ENCODE measurements around the gene GRIN1. TPM values are rescaled to one million over a fixed set of nuclear protein-coding genes. Genes with fewer than 3 reads are reported as not detected.

GRIN1 gene
- total and polyA plus RNA-seq, 10 of the 15 experiments (the other 5 are each of a cell fraction or from before 2014, with no cell fraction given) = 0.05 to 0.10 (median 0.06) TPM; not detected in 6

- peak; percentile 98 for TF ChIP-seq SP1 (IDR thresholded peaks at IDR 0.05; ENCODE audit: low read depth, low read length)
- peak; percentile 87 for TF ChIP-seq TAF1 (IDR thresholded peaks at IDR 0.05; ENCODE audit: borderline replicate concordance, low read depth, low read length)
- TF ChIP-seq CHD1 (IDR thresholded peaks at IDR 0.05; ENCODE audit: low read depth, low read length) = no peak
- 0 out of 2 replicates have a peak, but pooled peaks have one; percentile 68 for TF ChIP-seq RFX5 (IDR thresholded peaks at IDR 0.05; ENCODE audit: low read depth, low read length)
- TF ChIP-seq NR2F1 (conservative IDR thresholded peaks at IDR 0.05) = peak; percentile 88
- peak; percentile 19 to 69; a peak in 2 of 4 replicates for TF ChIP-seq BHLHE40 (IDR thresholded peaks at IDR 0.05; ENCODE audit: borderline replicate concordance in 1 of 2, low read depth in 2 of 2, low read length in 1 of 2)
- TF ChIP-seq BCL11A (IDR thresholded peaks at IDR 0.05; ENCODE audit: low read depth, low read length) = no peak
- peak; percentile 66 for TF ChIP-seq MEF2B (IDR thresholded peaks at IDR 0.05; ENCODE audit: partially characterized antibody, poor library complexity, severe bottlenecking)
- TF ChIP-seq POU2F2 (IDR thresholded peaks at IDR 0.05; ENCODE audit: borderline replicate concordance, low read depth, low read length) = peak; percentile 12; the same call in 1 of the 3 replicates
- TF ChIP-seq MAX (IDR thresholded peaks at IDR 0.05; ENCODE audit: low read depth, low read length) = peak; percentile 51; the same call in 1 of the 2 replicates
- peak; percentile 97 for TF ChIP-seq LARP7 (IDR thresholded peaks at IDR 0.05)
- peak; percentile 40; the same call in 1 of the 2 replicates for TF ChIP-seq CREM (IDR thresholded peaks at IDR 0.05; ENCODE audit: low read depth)
- no peak for TF ChIP-seq ZNF207 (IDR thresholded peaks at IDR 0.05; ENCODE audit: borderline replicate concordance)
- peak; percentile 87 for TF ChIP-seq POLR2AphosphoS2 (IDR thresholded peaks at IDR 0.05; ENCODE audit: low read depth, low read length)
- TF ChIP-seq BCL3 (IDR thresholded peaks at IDR 0.05; ENCODE audit: borderline replicate concordance, insufficient read depth, low read depth, low read length, poor library complexity, severe bottlenecking) = no peak
- TF ChIP-seq TCF12 (IDR thresholded peaks at IDR 0.05; ENCODE audit: low read depth, low read length) = 0 out of 2 replicates have a peak, but pooled peaks have one; percentile 44
- TF ChIP-seq IRF3 (IDR thresholded peaks at IDR 0.05) = peak; percentile 95
- no peak for TF ChIP-seq RAD21 (IDR thresholded peaks at IDR 0.05; ENCODE audit: insufficient read depth, low read depth, low read length)
- TF ChIP-seq ZNF274 (IDR thresholded peaks at IDR 0.05; ENCODE audit: insufficient read depth, insufficient read length) = no peak
- TF ChIP-seq GATAD2B (conservative IDR thresholded peaks at IDR 0.05; ENCODE audit: low read depth) = peak; percentile 74
- peak; percentile 45; the same call in 1 of the 2 replicates for TF ChIP-seq PML (IDR thresholded peaks at IDR 0.05; ENCODE audit: low read length)
- TF ChIP-seq SKIL (IDR thresholded peaks at IDR 0.05; ENCODE audit: low read depth, poor library complexity, severe bottlenecking) = no peak
- no peak for TF ChIP-seq MTA2 (IDR thresholded peaks at IDR 0.05; ENCODE audit: low read depth)
- TF ChIP-seq, protein P1, sequence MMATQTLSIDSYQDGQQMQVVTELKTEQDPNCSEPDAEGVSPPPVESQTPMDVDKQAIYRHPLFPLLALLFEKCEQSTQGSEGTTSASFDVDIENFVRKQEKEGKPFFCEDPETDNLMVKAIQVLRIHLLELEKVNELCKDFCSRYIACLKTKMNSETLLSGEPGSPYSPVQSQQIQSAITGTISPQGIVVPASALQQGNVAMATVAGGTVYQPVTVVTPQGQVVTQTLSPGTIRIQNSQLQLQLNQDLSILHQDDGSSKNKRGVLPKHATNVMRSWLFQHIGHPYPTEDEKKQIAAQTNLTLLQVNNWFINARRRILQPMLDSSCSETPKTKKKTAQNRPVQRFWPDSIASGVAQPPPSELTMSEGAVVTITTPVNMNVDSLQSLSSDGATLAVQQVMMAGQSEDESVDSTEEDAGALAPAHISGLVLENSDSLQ (IDR thresholded peaks at IDR 0.05) = peak; percentile 71
- TF ChIP-seq RB1 (IDR thresholded peaks at IDR 0.05; ENCODE audit: borderline replicate concordance) = no peak
Observed at GRCh38 chr9:137200311-137201204, 61.6 kb downstream of the GRIN1 start, which contains the start of gene TPRN (continued).
